IMR-90 (cell line): ENCODE data around the gene IKBKE. TPM values are rescaled to one million over a fixed set of nuclear protein-coding genes. Genes with fewer than 3 reads are reported as not detected.

Source experiments
- ATAC-seq: fragments of 200-7000 bp; cut with Tn5 transposase; 2 replicates; pipeline ENCODE4 v1.9.1; 2020; ENCODE audit warnings: low read depth, mild to moderate bottlenecking, moderate library complexity
- BruUV-seq: library from RNA; stranded (reverse); fragments of 400-500 nt; replicated peaks from 2 replicates; lab custom pipeline; 2021; lab: Mats Ljungman, UMichigan
- CTCF ChIA-PET: fragments of 300-600 bp; formaldehyde crosslinking; extraction: SDS; loops from one replicate; lab custom pipeline; 2021; ENCODE audit warnings: antibody characterized with exemption; lab: Yijun Ruan, JAX
- POLR2A ChIA-PET: fragments of 300-600 bp; sonication (Branson Sonifier 250); formaldehyde crosslinking; loops from one replicate; lab custom pipeline; 2022; ENCODE audit warnings: antibody characterized with exemption; ENCODE audit not compliant: unreplicated experiment; lab: Charles Lee
- DNase-seq: peaks from one replicate; pipeline ENCODE4 v3.0.0; 2013
- H2AFZ ChIP-seq: replicated peaks from 2 replicates; pipeline ENCODE3; 2013; ENCODE audit warnings: low read length, mild to moderate bottlenecking; ENCODE audit not compliant: poor library complexity
- H2AK5ac ChIP-seq: 2 replicates; pipeline ENCODE4 v1.6.1; 2013; ENCODE audit warnings: low read depth, low read length, inconsistent platforms
- H2AK9ac ChIP-seq: replicated peaks from 2 replicates; pipeline ENCODE3; 2013; ENCODE audit warnings: mild to moderate bottlenecking, low read depth, low read length, moderate library complexity; ENCODE audit not compliant: poor library complexity
- H2BK120ac ChIP-seq: 2 replicates; pipeline ENCODE4 v1.6.1; 2013; ENCODE audit warnings: low read depth, low read length, inconsistent platforms
- H2BK15ac ChIP-seq: 3 replicates; pipeline ENCODE4 v1.6.1; 2013; ENCODE audit warnings: low read depth, low read length, inconsistent platforms
- H2BK20ac ChIP-seq: 2 replicates; pipeline ENCODE4 v1.6.1; 2013; ENCODE audit warnings: low read depth, mild to moderate bottlenecking, inconsistent platforms, low read length, moderate library complexity
- H2BK5ac ChIP-seq: 2 replicates; pipeline ENCODE4 v1.6.1; 2013; ENCODE audit warnings: mild to moderate bottlenecking, low read depth, low read length, inconsistent platforms; ENCODE audit not compliant: poor library complexity, severe bottlenecking
- H3K14ac ChIP-seq: replicated peaks from 2 replicates; pipeline ENCODE4 v1.6.1; 2013; ENCODE audit warnings: low read depth, low read length, inconsistent platforms
- H3K18ac ChIP-seq: 2 replicates; pipeline ENCODE4 v1.6.1; 2013; ENCODE audit warnings: low read depth, low read length, control low read depth
- H3K23ac ChIP-seq: 2 replicates; pipeline ENCODE4 v1.6.1; 2013; ENCODE audit warnings: low read depth, low read length, inconsistent platforms
- H3K27ac ChIP-seq: 2 replicates; pipeline ENCODE4 v1.5.1; 2013; ENCODE audit warnings: mild to moderate bottlenecking, control low read depth, low read length; ENCODE audit not compliant: insufficient read depth
- H3K27me3 ChIP-seq: 2 replicates; pipeline ENCODE4 v1.6.1; 2013; ENCODE audit warnings: low read length; ENCODE audit not compliant: control insufficient read depth, insufficient read depth
- H3K36me3 ChIP-seq: 2 replicates; pipeline ENCODE4 v1.6.1; 2013; ENCODE audit warnings: low read length, mixed read lengths; ENCODE audit not compliant: control insufficient read depth, insufficient read depth
- H3K4ac ChIP-seq: 2 replicates; pipeline ENCODE4 v1.6.1; 2013; ENCODE audit warnings: low read depth, low read length, inconsistent platforms
- H3K4me1 ChIP-seq: 2 replicates; pipeline ENCODE4 v1.6.1; 2013; ENCODE audit warnings: low read length, mixed read lengths; ENCODE audit not compliant: control insufficient read depth, insufficient read depth
- H3K4me2 ChIP-seq: 2 replicates; pipeline ENCODE4 v1.6.1; 2013; ENCODE audit warnings: low read depth, mild to moderate bottlenecking, control low read depth, low read length, moderate library complexity
- H3K4me3 ChIP-seq: 2 replicates; pipeline ENCODE4 v1.5.1; 2013; ENCODE audit warnings: low read depth, mild to moderate bottlenecking, control low read depth, low read length, moderate library complexity; ENCODE audit not compliant: insufficient read depth
- H3K56ac ChIP-seq: 2 replicates; pipeline ENCODE4 v1.6.1; 2013; ENCODE audit warnings: low read length, inconsistent platforms; ENCODE audit not compliant: insufficient read depth; ENCODE audit errors: extremely low read depth
- H3K79me1 ChIP-seq, 2 experiments: 2 replicates each; pipeline ENCODE4 v1.6.1; 2013; ENCODE audit warnings: low read length in 2 of 2, inconsistent platforms in 1 of 2, low read depth in 1 of 2
- H3K9ac ChIP-seq: 2 replicates; pipeline ENCODE4 v1.6.1; 2013; ENCODE audit warnings: low read depth, low read length, control low read depth
- H3K9me1 ChIP-seq: 2 replicates; pipeline ENCODE4 v1.6.1; 2013; ENCODE audit warnings: low read length, inconsistent platforms; ENCODE audit not compliant: insufficient read depth
- H3K9me3 ChIP-seq: 2 replicates; pipeline ENCODE4 v1.6.1; 2013; ENCODE audit warnings: low read length; ENCODE audit not compliant: control insufficient read depth, insufficient read depth
- H4K20me1 ChIP-seq: 2 replicates; pipeline ENCODE4 v1.6.1; 2013; ENCODE audit warnings: low read length, inconsistent platforms; ENCODE audit not compliant: insufficient read depth
- H4K5ac ChIP-seq: 2 replicates; pipeline ENCODE4 v1.6.1; 2013; ENCODE audit warnings: mild to moderate bottlenecking, low read depth, low read length, control low read depth
- H4K8ac ChIP-seq, 2 experiments: 2 replicates each; pipeline ENCODE4 v1.6.1; 2013; ENCODE audit warnings: low read depth in 2 of 2, low read length in 2 of 2, control low read depth in 1 of 2, inconsistent platforms in 1 of 2
- H4K91ac ChIP-seq: 2 replicates; pipeline ENCODE4 v1.6.1; 2013; ENCODE audit warnings: low read depth, low read length, inconsistent platforms; ENCODE audit not compliant: insufficient read depth
- CEBPB ChIP-seq: IDR thresholded peaks from 2 replicates; pipeline ENCODE4 v1.6.1; 2012; ENCODE audit warnings: low read depth, low read length, improper control_type of control experiment
- CHD1 ChIP-seq: IDR thresholded peaks from 2 replicates; pipeline ENCODE4 v1.6.1; 2012; ENCODE audit warnings: low read depth, low read length, improper control_type of control experiment
- FOS ChIP-seq: fragments of 150-350 bp; IDR thresholded peaks from 2 replicates; pipeline ENCODE4 v1.6.1; 2016; ENCODE audit warnings: low read depth, low read length
- MAFK ChIP-seq: IDR thresholded peaks from 2 replicates; pipeline ENCODE4 v1.6.1; 2012; ENCODE audit warnings: low read depth, low read length, improper control_type of control experiment
- MAZ ChIP-seq: IDR thresholded peaks from 2 replicates; pipeline ENCODE4 v1.6.1; 2012; ENCODE audit warnings: low read depth, mild to moderate bottlenecking, low read length, improper control_type of control experiment, moderate library complexity, borderline replicate concordance
- MXI1 ChIP-seq: IDR thresholded peaks from 2 replicates; pipeline ENCODE4 v1.6.1; 2012; ENCODE audit warnings: low read depth, mild to moderate bottlenecking, low read length, moderate library complexity, borderline replicate concordance
- POLR2A ChIP-seq: IDR thresholded peaks from 2 replicates; pipeline ENCODE4 v1.6.1; 2012; ENCODE audit warnings: mild to moderate bottlenecking, low read depth, low read length
- RAD21 ChIP-seq: IDR thresholded peaks from 2 replicates; pipeline ENCODE4 v1.6.1; 2012; ENCODE audit warnings: low read length, improper control_type of control experiment
- whole genome bisulfite sequencing, 2 experiments: methylation state at CpG; one replicate each; pipeline versions ENCODE4 v1.1.5 to v1.1.7; 2013; ENCODE audit warnings: missing lambda C conversion rate in 2 of 2; ENCODE audit not compliant: insufficient read length in 1 of 2; ENCODE audit errors: extremely low coverage in 2 of 2; 5-methylcytosine and 5-hydroxymethylcytosine counted together
- dilution Hi-C: fragments of 300-500 bp; cut with HindIII; formaldehyde crosslinking; loops from one replicate; pipeline ENCODE4 v1.14.3; 2018; ENCODE audit warnings: low sequenced_read_pairs; ENCODE audit not compliant: unreplicated experiment
- in situ Hi-C: fragments of 300-500 bp; cut with MboI; formaldehyde crosslinking; loops from 3 replicates; pipeline ENCODE4 v1.14.3; 2019; ENCODE audit warnings: low sequenced_read_pairs, inconsistent platforms, mixed read lengths
- intact Hi-C: fragments of 100-400 bp; cut with micrococcal nuclease; formaldehyde crosslinking; loops from 2 replicates; pipeline ENCODE4 v1.10.0; 2022
- polyA plus RNA-seq, 3 experiments: library from polyadenylated mRNA; depleted of rRNA; stranded (reverse); fragments of >200 nt; gene quantifications; 2 replicates each; pipeline ENCODE4 v1.2.3, GENCODE V29; 2012; ENCODE audit warnings: low replicate concordance in 1 of 3
- total RNA-seq: library from RNA; depleted of rRNA; stranded (reverse); fragments of >200 nt; gene quantifications from 2 replicates; pipeline ENCODE4 v1.2.3, GENCODE V29; 2012

The IKBKE gene
- total and polyA plus RNA-seq, 2 of the 4 experiments (the other 2 are of a cell fraction) = 20.3 to 24.0 TPM

DNA sequence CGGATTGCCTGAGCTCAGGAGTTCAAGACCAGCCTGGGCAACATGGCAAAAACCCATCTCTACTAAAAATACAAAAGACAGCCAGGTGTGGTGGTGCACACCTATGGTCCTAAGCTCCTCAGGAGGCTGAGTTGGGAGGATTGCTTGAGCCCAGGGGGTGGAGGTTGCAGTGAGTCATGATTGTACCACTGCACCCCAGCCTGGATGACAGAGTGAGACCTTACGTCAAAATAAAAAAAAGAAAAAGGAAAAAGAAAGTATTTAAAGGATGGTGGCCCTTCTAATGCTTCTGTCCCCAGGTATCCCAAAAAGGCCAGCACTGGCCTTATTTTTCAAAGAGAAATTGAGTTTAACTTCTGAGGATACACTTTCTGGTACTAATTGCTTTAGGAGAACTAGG is 1.7 kb downstream of the IKBKE start (continued):
- no peak for TF ChIP-seq RAD21

DNA sequence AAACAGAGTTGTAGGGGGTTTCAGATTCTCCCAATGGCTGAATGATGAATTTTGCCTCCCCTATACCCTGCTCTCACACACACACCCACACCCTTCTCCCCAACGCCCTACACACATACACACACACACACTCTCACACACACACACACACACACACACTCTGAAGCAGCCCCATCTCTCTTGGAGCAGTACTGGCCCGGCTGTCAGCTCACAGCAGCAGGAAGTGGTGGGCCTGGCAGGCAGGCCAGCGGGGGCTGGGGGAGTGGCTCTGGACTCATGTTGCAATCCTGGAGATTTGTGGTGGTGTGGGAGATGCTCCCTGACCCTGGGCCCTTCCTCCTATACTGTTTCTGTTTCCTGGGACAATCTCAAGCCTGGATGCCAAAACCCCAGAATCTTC is 2.2 kb downstream of the IKBKE start:
- 0 out of 2 replicates have a peak overlapping the region, but pooled peaks have one; percentile 58 for H2BK20ac ChIP-seq
- ATAC-seq (peak; percentile 57), DNase-seq (peak; percentile 93)
- H3K27me3 ChIP-seq = no peaks in the 10 kb centered on the region
- H4K20me1 ChIP-seq = no peaks in the 10 kb centered on the region
- peak overlapping the region; percentile 44; the same call in 1 of the 2 replicates for H3K23ac ChIP-seq
- peak overlapping the region; percentile 58; the same call in 1 of the 2 replicates for H3K18ac ChIP-seq
- dilution Hi-C loops (no loop called here), intact Hi-C loops (loop anchor here (10.0 kb wide), 1 partner anchor 512 kb away; no protein-coding TSS in a partner anchor), in situ Hi-C loops (no loop called here)
- no CpG with 5 or more reads among the region's 3 CpGs for WGBS, 2 experiments
- H3K27ac ChIP-seq = peak overlapping the region; percentile 49; the same call in 1 of the 2 replicates
- peak overlapping the region; percentile 50; the same call in 1 of the 2 replicates for H3K56ac ChIP-seq
- ChIA-PET POLR2A (no interaction called here), CTCF (interaction anchor here (0.6 to 0.7 kb wide), 2 partner anchors 10 to 42 kb away, joined by 3 read pairs; no protein-coding TSS in a partner anchor)
- no TSS peak for BruUV-seq
- H2BK15ac ChIP-seq = peak overlapping the region; percentile 76; the same call in 1 of the 3 replicates
- peaks cover 8% of the 10 kb centered on the region for H3K9me1 ChIP-seq
- H3K9me3 ChIP-seq = no peaks in the 10 kb centered on the region
- H2AFZ ChIP-seq = peak overlapping the region; percentile 72
- H3K4me2 ChIP-seq = peak overlapping the region; percentile 70
- no peak overlapping the region for H3K4me3 ChIP-seq
- peaks cover 22% of the 10 kb centered on the region for H3K4me1 ChIP-seq
- TF ChIP-seq MAFK (no peak), CEBPB (peak; percentile 98), RAD21 (no peak), MXI1 (0 out of 2 replicates have a peak, but pooled peaks have one; percentile 39), CHD1 (no peak), MAZ (peak; percentile 90), FOS (peak; percentile 3; the same call in 1 of the 2 replicates), POLR2A (peak; percentile 47)
- H3K79me1 ChIP-seq = peaks cover 19 to 28% of the 10 kb centered on the region in 2 experiments
- H4K91ac ChIP-seq = peak overlapping the region; percentile 68
- H3K4ac ChIP-seq = peak overlapping the region; percentile 93
- H3K14ac ChIP-seq = peak overlapping the region; percentile 57; the same call in 1 of the 2 replicates
- peaks cover 27% of the 10 kb centered on the region; the same call in 1 of the 2 replicates for H3K36me3 ChIP-seq
- H2BK120ac ChIP-seq = peak overlapping the region; percentile 68; the same call in 1 of the 2 replicates
- peak overlapping the region in 1 of 2 experiments; percentile 71; a peak in 2 of 4 replicates for H4K8ac ChIP-seq
- no peak overlapping the region for H3K9ac ChIP-seq
- H4K5ac ChIP-seq = no peak overlapping the region
- peak overlapping the region; percentile 67 for H2AK5ac ChIP-seq
- peak overlapping the region; percentile 86 for H2AK9ac ChIP-seq
- H2BK5ac ChIP-seq = peak overlapping the region; percentile 52
